Smooth muscle cell (in vitro differentiated cells): ENCODE measurements around the gene CDK5RAP3. TPM values are rescaled to one million over a fixed set of nuclear protein-coding genes. Genes with fewer than 3 reads are reported as not detected.
"Not testable (repeated sequence)": the region's sequence is repeated elsewhere in the genome, so short reads cannot be mapped to it uniquely, and the experiment has no call there.

Source experiments
- DNase-seq: peaks from one replicate; lab custom pipeline; 2025; ENCODE audit not compliant: unreplicated experiment; lab: John Stamatoyannopoulos, UW
- H2AFZ ChIP-seq: fragments of 200-600 bp; sonication (generic); 2 replicates; pipeline ENCODE4 v1.6.0; 2016; ENCODE audit warnings: antibody characterized with exemption, low read depth, mild to moderate bottlenecking
- H3F3A ChIP-seq: fragments of 200-600 bp; sonication (generic); 2 replicates; pipeline ENCODE4 v1.6.0; 2017; ENCODE audit warnings: antibody characterized with exemption, low read depth
- H3K27ac ChIP-seq: fragments of 200-600 bp; sonication (generic); 2 replicates; pipeline ENCODE4 v1.5.1; 2016; ENCODE audit warnings: low read depth, mild to moderate bottlenecking
- H3K27me3 ChIP-seq: fragments of 200-600 bp; sonication (generic); 2 replicates; pipeline ENCODE4 v1.6.1; 2016; ENCODE audit warnings: low read depth, mild to moderate bottlenecking
- H3K36me3 ChIP-seq: fragments of 200-600 bp; sonication (generic); 2 replicates; pipeline ENCODE4 v1.5.1; 2016; ENCODE audit warnings: low read depth
- H3K4me1 ChIP-seq: fragments of 200-600 bp; sonication (generic); 2 replicates; pipeline ENCODE4 v1.5.1; 2016; ENCODE audit warnings: low read depth
- H3K4me2 ChIP-seq: fragments of 200-600 bp; sonication (generic); 2 replicates; pipeline ENCODE4 v1.6.0; 2016; ENCODE audit warnings: mild to moderate bottlenecking
- H3K4me3 ChIP-seq: fragments of 200-600 bp; sonication (generic); 2 replicates; pipeline ENCODE4 v1.5.1; 2016; ENCODE audit warnings: mild to moderate bottlenecking
- H3K79me2 ChIP-seq: fragments of 200-600 bp; sonication (generic); 2 replicates; pipeline ENCODE4 v1.6.0; 2016; ENCODE audit warnings: low read depth, mild to moderate bottlenecking
- H3K9ac ChIP-seq: fragments of 200-600 bp; sonication (generic); 2 replicates; pipeline ENCODE4 v1.6.0; 2016; ENCODE audit warnings: low read depth
- H3K9me3 ChIP-seq: fragments of 200-600 bp; sonication (generic); replicated peaks from 2 replicates; pipeline ENCODE4 v1.5.1; 2016; ENCODE audit warnings: low read depth
- H4K20me1 ChIP-seq: fragments of 200-600 bp; sonication (generic); 2 replicates; pipeline ENCODE4 v1.6.0; 2016; ENCODE audit warnings: low read depth
- CTCF ChIP-seq: fragments of 200-600 bp; sonication (generic); IDR thresholded peaks from 2 replicates; pipeline ENCODE4 v1.5.1; 2017; ENCODE audit warnings: borderline replicate concordance, mild to moderate bottlenecking, antibody characterized with exemption; ENCODE audit not compliant: insufficient read depth, poor library complexity, severe bottlenecking
- WGBS: methylation state at CpG from one replicate; pipeline ENCODE4 v1.1.7; 2016; ENCODE audit warnings: low lambda C conversion rate; 5-methylcytosine and 5-hydroxymethylcytosine counted together
- polyA plus RNA-seq: library from polyadenylated mRNA; unstranded; fragments of >200 nt; fragmentation: Nextera tagmentation; extraction: Ambion mirVana; gene quantifications from 2 replicates; pipeline ENCODE4 v1.2.1, GENCODE V29; 2016
- total RNA-seq: library from RNA; depleted of rRNA; stranded (reverse); fragments of >200 nt; gene quantifications from 2 replicates; pipeline ENCODE4 v1.2.3, GENCODE V29; 2014

CDK5RAP3 gene
- total and polyA plus RNA-seq, 2 experiments from 2014 or later: 79.6 to 119 TPM

GRCh38 chr17:48001197-48001596, 30.3 kb downstream of the CDK5RAP3 start:
- peak overlapping the region; percentile 81 for H3K4me2 ChIP-seq
- no peaks in the 10 kb centered on the region for H3K9me3 ChIP-seq
- no peaks in the 10 kb centered on the region for H4K20me1 ChIP-seq
- H2AFZ ChIP-seq: no peak overlapping the region
- no peak for TF ChIP-seq CTCF
- H3K4me3 ChIP-seq: no peak overlapping the region
- H3K9ac ChIP-seq: no peak overlapping the region
- peaks cover 63% of the 10 kb centered on the region for H3K4me1 ChIP-seq
- 79% methylated on average over 1 of the region's 1 CpG for WGBS
- peak overlapping the region; percentile 98 for H3K27ac ChIP-seq
- no peak for DNase-seq
- H3K79me2 ChIP-seq: no peaks in the 10 kb centered on the region
- H3K27me3 ChIP-seq: no peaks in the 10 kb centered on the region
- H3F3A ChIP-seq: peaks cover 45% of the 10 kb centered on the region
- no peaks in the 10 kb centered on the region for H3K36me3 ChIP-seq

GRCh38 chr17:48001657-48002056, 30.7 kb downstream of the CDK5RAP3 start:
- not testable (repeated sequence) for H4K20me1 ChIP-seq, H2AFZ ChIP-seq, H3K9ac ChIP-seq, H3K27me3 ChIP-seq, H3K4me3 ChIP-seq, H3K9me3 ChIP-seq, DNase-seq, H3K79me2 ChIP-seq, H3K36me3 ChIP-seq
- Histone ChIP-seq H3K4me2 (peak overlapping the region; percentile 81), H3K27ac (peak overlapping the region; percentile 98), H3K4me1 (peaks cover 62% of the 10 kb centered on the region), H3F3A (peaks cover 49% of the 10 kb centered on the region)
- 87% methylated on average over 5 of the region's 5 CpGs for WGBS

GRCh38 chr17:48002266-48002915, 31.5 kb downstream of the CDK5RAP3 start:
- H4K20me1 ChIP-seq: no peaks in the 10 kb centered on the region
- peaks cover 54% of the 10 kb centered on the region for H3F3A ChIP-seq
- H3K27me3 ChIP-seq: no peaks in the 10 kb centered on the region
- H3K4me1 ChIP-seq: peaks cover 66% of the 10 kb centered on the region
- 4% methylated on average over 4 of the region's 4 CpGs for WGBS
- H3K79me2 ChIP-seq: no peaks in the 10 kb centered on the region
- no peaks in the 10 kb centered on the region for H3K36me3 ChIP-seq
- H3K9ac ChIP-seq: peak overlapping the region; percentile 88
- no peak for DNase-seq
- TF ChIP-seq CTCF: no peak
- H3K27ac ChIP-seq: peak overlapping the region; percentile 98
- H3K9me3 ChIP-seq: no peaks in the 10 kb centered on the region
- peak overlapping the region; percentile 12 for H3K4me3 ChIP-seq
- H3K4me2 ChIP-seq: peak overlapping the region; percentile 81
- H2AFZ ChIP-seq: peak overlapping the region; percentile 58

DNA sequence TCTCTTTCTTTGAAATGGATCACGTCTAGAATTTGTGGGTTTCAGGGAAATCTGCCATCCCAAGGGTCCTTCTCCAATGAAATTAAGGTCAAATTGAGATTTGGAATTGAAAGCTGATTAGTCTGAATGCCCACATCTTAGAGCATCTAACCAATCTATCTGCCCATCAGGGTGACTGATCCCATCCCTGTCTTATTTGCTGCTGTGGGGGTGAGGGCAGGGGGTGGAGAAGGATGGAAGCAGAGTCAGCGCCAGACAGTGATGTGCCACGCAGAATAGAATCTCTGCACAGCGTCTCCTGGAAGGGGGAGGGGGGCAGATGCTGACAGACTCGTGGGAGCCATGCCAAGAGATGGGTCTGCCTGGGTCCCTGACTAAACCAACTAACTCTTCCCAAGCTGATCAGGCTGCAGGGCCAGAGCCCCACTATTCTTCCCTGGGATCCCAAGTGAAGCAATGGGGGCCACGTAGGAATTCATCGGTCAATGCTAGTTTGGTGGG, 32.1 kb downstream of the CDK5RAP3 start:
- peak overlapping the region; percentile 88 for H3K9ac ChIP-seq
- no peaks in the 10 kb centered on the region for H3K27me3 ChIP-seq

More for the DNA sequence above, 32.1 kb downstream of the CDK5RAP3 start:
- peaks cover 67% of the 10 kb centered on the region for H3K4me1 ChIP-seq
- H4K20me1 ChIP-seq: no peaks in the 10 kb centered on the region
- no peak for TF ChIP-seq CTCF
- H3K27ac ChIP-seq: peak overlapping the region; percentile 98
- peaks cover 54% of the 10 kb centered on the region for H3F3A ChIP-seq
- 6% methylated on average over 7 of the region's 7 CpGs for WGBS
- peak overlapping the region; percentile 81 for H3K4me2 ChIP-seq
- H3K79me2 ChIP-seq: no peaks in the 10 kb centered on the region
- DNase-seq: peak; percentile 67
- peak overlapping the region; percentile 58 for H2AFZ ChIP-seq
- peak overlapping the region; percentile 12 for H3K4me3 ChIP-seq
- H3K36me3 ChIP-seq: no peaks in the 10 kb centered on the region
- no peaks in the 10 kb centered on the region for H3K9me3 ChIP-seq
